Sigmoid colon (tissue), 7 donors: ENCODE results near the gene ODAD4. TPM values are rescaled to one million over a fixed set of nuclear protein-coding genes. Genes with fewer than 3 reads are reported as not detected.

ENCODE experiments used
- DNase-seq: peaks from one replicate; pipeline ENCODE4 v3.0.0-alpha.2; 2019
- H3K27ac ChIP-seq, 4 donors: fragments of 200-600 bp; sonication (generic); one replicate each; pipeline ENCODE4 v1.5.1; 2016 to 2019; ENCODE audit warnings: mild to moderate bottlenecking in 1 of 4
- H3K27me3 ChIP-seq, 3 donors: fragments of 200-600 bp; sonication (generic); one replicate each; pipeline ENCODE4 v1.5.1; 2019; ENCODE audit warnings: mild to moderate bottlenecking in 1 of 3
- H3K36me3 ChIP-seq, 4 donors: fragments of 200-600 bp; sonication (generic); one replicate each; pipeline ENCODE4 v1.5.1; 2016 to 2019
- H3K4me1 ChIP-seq, 4 donors: fragments of 200-600 bp; sonication (generic); one replicate each; pipeline ENCODE4 v1.5.1; 2017 to 2019
- H3K4me3 ChIP-seq, 4 donors: fragments of 200-600 bp; sonication (generic); one replicate each; pipeline ENCODE4 v1.5.1; 2017 to 2019; ENCODE audit warnings: mild to moderate bottlenecking in 2 of 4, moderate library complexity in 1 of 4
- H3K9me3 ChIP-seq, 4 donors: fragments of 200-600 bp in 3 of 4; sonication (generic) in 3 of 4; one replicate each; pipeline versions ENCODE4 v1.5.1 to v1.6.1; 2013 to 2019
- EP300 ChIP-seq, 4 donors: sonication (generic); formaldehyde crosslinking; IDR thresholded peaks; one replicate each; pipeline ENCODE4 v1.6.1; 2017; ENCODE audit warnings: antibody characterized with exemption in 4 of 4
- POLR2A ChIP-seq, 2 donors: fragments of 450-650 bp; IDR thresholded peaks; one replicate each; pipeline ENCODE4 v1.6.1; 2016; ENCODE audit warnings: antibody characterized with exemption in 2 of 2, mild to moderate bottlenecking in 2 of 2, moderate library complexity in 2 of 2
- POLR2AphosphoS5 ChIP-seq, 4 donors: sonication (generic); formaldehyde crosslinking; IDR thresholded peaks; one replicate each; pipeline ENCODE4 v1.6.1; 2017; ENCODE audit warnings: antibody characterized with exemption in 4 of 4
- WGBS, 2 donors: extraction: QIAGEN DNeasy Blood & Tissue Kit; methylation state at CpG; one replicate each; pipeline ENCODE4 v1.1.7; 2013; 5-methylcytosine and 5-hydroxymethylcytosine counted together
- intact Hi-C: fragments of 100-400 bp; cut with DNase I; formaldehyde crosslinking; loops from one replicate; pipeline ENCODE4 v1.15.1; 2023
- polyA plus RNA-seq, 3 donors: library from polyadenylated mRNA; stranded (reverse); fragments of 200-250 nt; gene quantifications; one replicate each; pipeline ENCODE4 v1.2.3, GENCODE V29; 2013
- total RNA-seq, 4 donors: library from RNA; depleted of rRNA; stranded (reverse); fragments of >200 nt; gene quantifications; one replicate each; pipeline ENCODE4 v1.1.0, GENCODE V29; 2016
- TF ChIP-seq, protein P1 (sequence below), 4 experiments: fragments of 450-650 bp in 3 of 4; fragments of 200-600 bp in 1 of 4; IDR thresholded peaks; one replicate each; pipeline ENCODE4 v1.5.1; 2016 to 2019; ENCODE audit warnings: antibody characterized with exemption in 4 of 4, mild to moderate bottlenecking in 3 of 4, moderate library complexity in 2 of 4
- donor health status: healthy with polysubstance abuse.
- donor health status: Bipolar disorder and iron deficiency.
- donor health status: healthy.

ODAD4 gene
- total and polyA plus RNA-seq, 7 donors, result 0.41 to 2.2 (median 1.6) TPM; not detected in 2

DNA sequence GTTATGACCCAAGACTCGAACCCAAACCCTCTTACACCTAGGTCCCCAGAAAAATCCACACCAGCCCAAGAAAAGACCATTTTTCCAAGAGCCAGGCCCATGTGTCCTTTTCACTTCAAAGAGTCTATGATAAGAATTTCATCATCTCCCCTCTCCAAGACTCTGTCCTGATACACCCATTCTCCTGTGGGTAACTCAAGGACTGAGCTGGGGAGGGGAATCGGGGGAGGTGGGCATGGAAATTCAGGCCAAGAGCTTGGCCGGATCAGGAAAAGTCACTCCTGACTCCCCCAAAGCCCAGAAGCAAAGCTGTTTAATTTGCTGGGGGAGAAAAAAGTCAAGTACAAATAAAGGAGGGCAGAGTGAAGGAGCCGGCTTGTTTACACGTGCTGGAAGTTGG lies 15.4 kb upstream of the ODAD4 start:
- Histone ChIP-seq H3K27me3 (no peaks in the 10 kb centered on the region), H3K4me3 (no peak overlapping the region), H3K36me3 (peaks cover 11 to 37% (median 30%) of the 10 kb centered on the region in 4 donors), H3K27ac (no peak overlapping the region), H3K9me3 (no peaks in the 10 kb centered on the region), H3K4me1 (peaks cover 0 to 33% (median 24%) of the 10 kb centered on the region in 4 donors)
- DNase-seq, result no peak
- WGBS, 2 donors, result 82 to 87% methylated on average over 5 of the region's 5 CpGs
- TF ChIP-seq, protein P1, sequence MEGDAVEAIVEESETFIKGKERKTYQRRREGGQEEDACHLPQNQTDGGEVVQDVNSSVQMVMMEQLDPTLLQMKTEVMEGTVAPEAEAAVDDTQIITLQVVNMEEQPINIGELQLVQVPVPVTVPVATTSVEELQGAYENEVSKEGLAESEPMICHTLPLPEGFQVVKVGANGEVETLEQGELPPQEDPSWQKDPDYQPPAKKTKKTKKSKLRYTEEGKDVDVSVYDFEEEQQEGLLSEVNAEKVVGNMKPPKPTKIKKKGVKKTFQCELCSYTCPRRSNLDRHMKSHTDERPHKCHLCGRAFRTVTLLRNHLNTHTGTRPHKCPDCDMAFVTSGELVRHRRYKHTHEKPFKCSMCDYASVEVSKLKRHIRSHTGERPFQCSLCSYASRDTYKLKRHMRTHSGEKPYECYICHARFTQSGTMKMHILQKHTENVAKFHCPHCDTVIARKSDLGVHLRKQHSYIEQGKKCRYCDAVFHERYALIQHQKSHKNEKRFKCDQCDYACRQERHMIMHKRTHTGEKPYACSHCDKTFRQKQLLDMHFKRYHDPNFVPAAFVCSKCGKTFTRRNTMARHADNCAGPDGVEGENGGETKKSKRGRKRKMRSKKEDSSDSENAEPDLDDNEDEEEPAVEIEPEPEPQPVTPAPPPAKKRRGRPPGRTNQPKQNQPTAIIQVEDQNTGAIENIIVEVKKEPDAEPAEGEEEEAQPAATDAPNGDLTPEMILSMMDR (IDR thresholded peaks at IDR 0.05), result no peak
- TF ChIP-seq POLR2AphosphoS5 (IDR thresholded peaks at IDR 0.05), result no peak
- no peak for TF ChIP-seq POLR2A (IDR thresholded peaks at IDR 0.05)
- TF ChIP-seq EP300 (IDR thresholded peaks at IDR 0.05), result no peak
- intact Hi-C loops, result loop anchor here (5.0 kb wide), 1 partner anchor 103 kb away; the partner anchor contains the start of genes FKBP10 and P3H4

DNA sequence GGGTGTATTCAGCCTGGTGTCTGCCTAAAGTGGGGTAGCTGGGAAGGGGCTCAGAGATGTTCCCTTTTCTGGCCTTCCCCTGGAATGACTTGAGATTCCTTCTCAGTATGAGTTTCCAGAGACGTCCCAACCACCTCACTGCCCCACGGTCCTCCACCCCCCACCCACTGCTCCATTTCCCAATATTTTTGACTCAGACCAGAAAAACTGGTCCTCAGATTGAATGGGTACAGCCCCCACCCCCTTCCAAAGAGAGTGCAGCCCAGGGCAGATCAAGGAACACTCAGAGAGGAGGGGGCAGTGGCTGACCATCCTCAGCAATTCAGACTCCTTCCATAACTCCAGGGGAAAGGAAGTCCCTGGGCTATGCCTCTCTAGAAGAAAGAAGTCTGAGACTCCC lies 14.9 kb upstream of the ODAD4 start:
- peaks cover 0 to 33% (median 24%) of the 10 kb centered on the region in 4 donors for H3K4me1 ChIP-seq
- H3K9me3 ChIP-seq, result no peaks in the 10 kb centered on the region
- 82 to 93% methylated on average over 2 of the region's 2 CpGs for WGBS, 2 donors
- no peak overlapping the region for H3K27ac ChIP-seq
- DNase-seq, result no peak
- intact Hi-C loops, result loop anchor here (5.0 kb wide), 1 partner anchor 103 kb away; the partner anchor contains the start of genes FKBP10 and P3H4
- no peak overlapping the region for H3K4me3 ChIP-seq
- H3K36me3 ChIP-seq, result peaks cover 11 to 32% (median 25%) of the 10 kb centered on the region in 4 donors
- H3K27me3 ChIP-seq, result no peaks in the 10 kb centered on the region
- TF ChIP-seq EP300 (IDR thresholded peaks at IDR 0.05) (no peak), POLR2A (IDR thresholded peaks at IDR 0.05) (no peak)

DNA sequence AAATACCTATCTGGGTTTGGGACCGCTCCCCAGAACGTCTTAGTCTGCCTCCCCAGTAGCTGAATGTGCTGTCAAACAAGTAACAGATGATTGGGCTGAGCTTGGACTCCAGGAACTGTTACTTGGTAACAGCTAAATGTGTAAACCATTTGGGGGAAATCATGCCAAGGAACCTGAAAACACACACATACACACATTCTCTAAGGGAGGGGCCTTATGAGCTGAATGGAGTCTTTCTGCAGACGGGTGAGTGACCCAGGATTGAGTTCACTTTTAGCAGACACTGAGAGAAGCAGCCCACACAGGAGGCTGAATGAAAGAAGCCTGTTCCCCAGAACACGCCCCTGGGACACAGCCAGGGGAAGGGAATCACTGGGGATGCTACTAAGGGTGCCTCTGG lies 13.2 kb upstream of the ODAD4 start:
- peak overlapping the region; percentile 87 to 96 (median 91) for H3K27ac ChIP-seq
- 48 to 59% methylated on average over 4 of the region's 4 CpGs for WGBS, 2 donors
- H3K27me3 ChIP-seq, result no peaks in the 10 kb centered on the region
- DNase-seq, result no peak
- peaks cover 0 to 33% (median 24%) of the 10 kb centered on the region in 4 donors for H3K4me1 ChIP-seq
- peak overlapping the region in 2 of 4 donors; percentile 58 to 80 for H3K4me3 ChIP-seq
- peaks cover 4 to 15% (median 10%) of the 10 kb centered on the region in 4 donors for H3K36me3 ChIP-seq
- intact Hi-C loops, result loop anchor here (5.0 kb wide), 1 partner anchor 105 kb away; the partner anchor contains the start of genes FKBP10 and P3H4
- TF ChIP-seq, protein P1 (IDR thresholded peaks at IDR 0.05), result no peak
- TF ChIP-seq EP300 (IDR thresholded peaks at IDR 0.05), result no peak
- TF ChIP-seq POLR2A (IDR thresholded peaks at IDR 0.05), result no peak
- peak in 1 of 4 donors; percentile 22 for TF ChIP-seq POLR2AphosphoS5 (IDR thresholded peaks at IDR 0.05)
- H3K9me3 ChIP-seq, result no peaks in the 10 kb centered on the region

DNA sequence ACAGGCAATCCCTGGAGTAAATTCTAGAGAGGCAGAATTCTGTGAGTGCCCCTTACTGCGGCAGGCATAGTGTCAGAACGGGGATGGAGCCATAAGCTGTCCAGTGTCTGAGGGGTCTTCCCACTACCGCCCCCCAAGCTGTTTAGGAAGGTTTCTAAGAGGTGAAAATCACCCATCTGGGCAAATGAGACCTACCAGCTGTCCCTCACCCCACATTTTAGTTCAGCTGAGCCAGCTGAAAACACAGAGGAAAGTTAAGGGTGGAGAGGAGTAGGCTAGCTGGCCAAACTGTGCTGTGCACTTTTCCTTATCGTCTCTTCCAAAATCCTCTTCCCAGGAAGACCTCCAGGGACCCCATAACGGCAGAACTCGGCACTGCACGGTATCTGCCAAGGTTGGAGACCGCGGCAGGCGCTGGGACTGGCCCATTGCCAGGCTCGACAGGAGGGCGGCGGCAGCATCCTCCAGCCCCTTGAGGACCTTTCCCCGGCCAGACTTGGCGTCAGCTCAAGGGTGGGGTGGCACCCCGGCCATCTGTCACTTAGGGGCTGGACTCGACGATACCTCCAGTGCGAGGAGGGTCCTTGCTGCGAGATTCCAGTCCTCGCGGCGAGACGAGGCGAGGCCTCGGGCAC lies 12.6 kb upstream of the ODAD4 start:
- peaks cover 0 to 33% (median 24%) of the 10 kb centered on the region in 4 donors for H3K4me1 ChIP-seq
- no peaks in the 10 kb centered on the region for H3K27me3 ChIP-seq
- peak overlapping the region; percentile 58 to 85 (median 74) for H3K4me3 ChIP-seq
- peak; percentile 85 for DNase-seq
- intact Hi-C loops, result loop anchor here (2.0 to 5.0 kb wide), 2 partner anchors 49 to 105 kb away; partner anchors contain the start of genes CNP, FKBP10 and P3H4
- peaks cover 4 to 9% (median 7%) of the 10 kb centered on the region in 4 donors for H3K36me3 ChIP-seq
- WGBS, 2 donors, result 6% methylated on average over 26 of the region's 26 CpGs
- TF ChIP-seq, protein P1 (IDR thresholded peaks at IDR 0.05), result no peak
- no peak for TF ChIP-seq POLR2AphosphoS5 (IDR thresholded peaks at IDR 0.05)
- TF ChIP-seq POLR2A (IDR thresholded peaks at IDR 0.05), result no peak
- no peak for TF ChIP-seq EP300 (IDR thresholded peaks at IDR 0.05)
- H3K27ac ChIP-seq, result peak overlapping the region; percentile 87 to 96 (median 91)
- no peaks in the 10 kb centered on the region for H3K9me3 ChIP-seq
